Measurements from ENCODE around the gene KLHL24. TPM values are rescaled to one million over a fixed set of nuclear protein-coding genes. Genes with fewer than 3 reads are reported as not detected.

KLHL24 gene
- total RNA-seq, 1 experiment from 2014 or later, result 7.4 TPM

GRCh38 chr3:183730361-183730760, 94.9 kb downstream of the KLHL24 start:
- Histone ChIP-seq H3K9ac (ENCODE audit: low read length) (no peak overlapping the region), H3K4me3 (ENCODE audit: low read length) (no peak overlapping the region), H3K36me3 (ENCODE audit: low read depth, low read length) (peaks cover 56% of the 10 kb centered on the region), H4K20me1 (ENCODE audit: low read length) (no peaks in the 10 kb centered on the region), H3K9me2 (replicated peaks; ENCODE audit: low read length) (no peaks in the 10 kb centered on the region), H3K79me2 (ENCODE audit: low read length) (no peaks in the 10 kb centered on the region), H2AFZ (ENCODE audit: low read length) (no peak overlapping the region), H3K4me1 (ENCODE audit: insufficient read depth, low read length) (no peaks in the 10 kb centered on the region), H3K4me2 (ENCODE audit: low read length) (no peak overlapping the region), H3K9me3 (ENCODE audit: low read length) (no peaks in the 10 kb centered on the region), H3K27ac (ENCODE audit: low read length) (no peak overlapping the region), H3F3A (ENCODE audit: low read length, unreplicated experiment) (no peaks in the 10 kb centered on the region), H3K27me3 (ENCODE audit: low read length) (no peaks in the 10 kb centered on the region)
- DNase-seq (no peak), ATAC-seq (no peak)
- TF ChIP-seq EZH2 (IDR thresholded peaks at IDR 0.05; ENCODE audit: low read length, unreplicated experiment), result no peak
- no peak for TF ChIP-seq EZH2phosphoT487 (IDR thresholded peaks at IDR 0.05; ENCODE audit: borderline replicate concordance, low read length)
- TF ChIP-seq CTCF (conservative IDR thresholded peaks at IDR 0.05; ENCODE audit: low read depth, low read length), result no peak
- intact Hi-C loops (cut with micrococcal nuclease), result no loop called here
- POLR2A ChIA-PET (ENCODE audit: unreplicated experiment), result no interaction called here
- no TSS peak for BruUV-seq (replicated peaks)
- CTCF ChIA-PET, result no interaction called here

GRCh38 chr3:183731611-183732010, 96.2 kb downstream of the KLHL24 start:
- Histone ChIP-seq H3K9ac (ENCODE audit: low read length) (no peak overlapping the region), H3K9me2 (replicated peaks; ENCODE audit: low read length) (no peaks in the 10 kb centered on the region), H3F3A (ENCODE audit: low read length, unreplicated experiment) (no peaks in the 10 kb centered on the region), H3K27ac (ENCODE audit: low read length) (no peak overlapping the region), H3K4me2 (ENCODE audit: low read length) (no peak overlapping the region), H3K27me3 (ENCODE audit: low read length) (no peaks in the 10 kb centered on the region), H2AFZ (ENCODE audit: low read length) (no peak overlapping the region), H3K4me3 (ENCODE audit: low read length) (no peak overlapping the region), H3K4me1 (ENCODE audit: insufficient read depth, low read length) (no peaks in the 10 kb centered on the region), H3K79me2 (ENCODE audit: low read length) (no peaks in the 10 kb centered on the region), H3K36me3 (ENCODE audit: low read depth, low read length) (peaks cover 54% of the 10 kb centered on the region), H3K9me3 (ENCODE audit: low read length) (no peaks in the 10 kb centered on the region), H4K20me1 (ENCODE audit: low read length) (no peaks in the 10 kb centered on the region)
- ChIA-PET POLR2A (ENCODE audit: unreplicated experiment) (no interaction called here), CTCF (no interaction called here)
- intact Hi-C loops (cut with micrococcal nuclease), result no loop called here
- TF ChIP-seq EZH2phosphoT487 (IDR thresholded peaks at IDR 0.05; ENCODE audit: borderline replicate concordance, low read length) (no peak), CTCF (conservative IDR thresholded peaks at IDR 0.05; ENCODE audit: low read depth, low read length) (no peak), EZH2 (IDR thresholded peaks at IDR 0.05; ENCODE audit: low read length, unreplicated experiment) (no peak)
- ATAC-seq (no peak), DNase-seq (no peak)
- no TSS peak for BruUV-seq (replicated peaks)

GRCh38 chr3:183733553-183733952, 98.1 kb downstream of the KLHL24 start:
- ATAC-seq, result no peak
- peaks cover 51% of the 10 kb centered on the region for H3K36me3 ChIP-seq (ENCODE audit: low read depth, low read length)
- no TSS peak for BruUV-seq (replicated peaks)

More at GRCh38 chr3:183733553-183733952, 98.1 kb downstream of the KLHL24 start:
- Histone ChIP-seq H4K20me1 (ENCODE audit: low read length) (no peaks in the 10 kb centered on the region), H3K27me3 (ENCODE audit: low read length) (no peaks in the 10 kb centered on the region), H3K27ac (ENCODE audit: low read length) (no peak overlapping the region), H3K9me2 (replicated peaks; ENCODE audit: low read length) (no peaks in the 10 kb centered on the region), H3K79me2 (ENCODE audit: low read length) (no peaks in the 10 kb centered on the region), H3K9ac (ENCODE audit: low read length) (no peak overlapping the region), H3K4me1 (ENCODE audit: insufficient read depth, low read length) (no peaks in the 10 kb centered on the region), H3F3A (ENCODE audit: low read length, unreplicated experiment) (no peaks in the 10 kb centered on the region), H3K4me2 (ENCODE audit: low read length) (no peak overlapping the region), H2AFZ (ENCODE audit: low read length) (no peak overlapping the region), H3K9me3 (ENCODE audit: low read length) (no peaks in the 10 kb centered on the region), H3K4me3 (ENCODE audit: low read length) (no peak overlapping the region)
- ChIA-PET CTCF (no interaction called here), POLR2A (ENCODE audit: unreplicated experiment) (no interaction called here)
- TF ChIP-seq CTCF (conservative IDR thresholded peaks at IDR 0.05; ENCODE audit: low read depth, low read length) (no peak), EZH2phosphoT487 (IDR thresholded peaks at IDR 0.05; ENCODE audit: borderline replicate concordance, low read length) (no peak), EZH2 (IDR thresholded peaks at IDR 0.05; ENCODE audit: low read length, unreplicated experiment) (no peak)
- DNase-seq, result no peak
- intact Hi-C loops (cut with micrococcal nuclease), result no loop called here

Other genes with a start within 250 kb of the KLHL24 start
- gene MCF2L2, start 207.0 kb upstream of the KLHL24 start, total RNA-seq (2014; rRNA removed), result 3.6 and 3.9 TPM in 2 replicates
- gene KLHL6, start 79.9 kb upstream of the KLHL24 start, total RNA-seq (2014; rRNA removed), result not detected in 2 replicates
- gene YEATS2, start 62.2 kb downstream of the KLHL24 start, total RNA-seq (2014; rRNA removed), result 30.4 and 31.0 TPM in 2 replicates
- 12.4 and 12.6 TPM in 2 replicates for gene MAP6D1, start 190.0 kb downstream of the KLHL24 start, total RNA-seq (2014; rRNA removed)
- 66.3 and 69.2 TPM in 2 replicates for gene PARL, start 249.3 kb downstream of the KLHL24 start, total RNA-seq (2014; rRNA removed)

All from PC-3 (cell line).